Glomerular visceral epithelial cell (primary cell): ENCODE measurements around the gene MBD5.
"Not testable (repeated sequence)": the region's sequence is repeated elsewhere in the genome, so short reads cannot be mapped to it uniquely, and the experiment has no call there.

Experiments
- DNase-seq: peaks from one replicate; pipeline ENCODE4 v3.0.0-alpha.2; 2016; ENCODE audit errors: extremely low spot score

MBD5 gene

DNA sequence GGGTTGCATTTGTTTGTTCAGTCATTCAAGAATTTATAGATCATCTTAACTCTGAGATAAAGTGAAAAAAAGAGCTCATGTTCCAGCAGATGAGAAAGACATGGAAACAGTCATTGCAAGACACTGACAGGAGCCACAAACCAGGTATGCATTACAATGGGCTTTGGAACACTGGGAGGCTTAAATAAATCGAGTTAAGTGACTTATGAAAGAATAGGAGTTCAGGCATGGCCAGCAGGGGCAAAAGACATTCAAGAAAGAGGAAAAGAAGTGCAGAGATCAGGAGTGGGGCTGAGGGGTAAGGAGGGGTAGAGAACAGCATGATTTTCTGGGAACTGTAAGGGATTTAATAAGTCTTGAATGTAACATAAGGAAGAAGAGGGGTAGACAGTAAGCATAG, 502.4 kb downstream of the MBD5 start:
- no peak for DNase-seq

GRCh38 chr2:148524519-148524919, 503.6 kb downstream of the MBD5 start:
- DNase-seq, result no peak

DNA sequence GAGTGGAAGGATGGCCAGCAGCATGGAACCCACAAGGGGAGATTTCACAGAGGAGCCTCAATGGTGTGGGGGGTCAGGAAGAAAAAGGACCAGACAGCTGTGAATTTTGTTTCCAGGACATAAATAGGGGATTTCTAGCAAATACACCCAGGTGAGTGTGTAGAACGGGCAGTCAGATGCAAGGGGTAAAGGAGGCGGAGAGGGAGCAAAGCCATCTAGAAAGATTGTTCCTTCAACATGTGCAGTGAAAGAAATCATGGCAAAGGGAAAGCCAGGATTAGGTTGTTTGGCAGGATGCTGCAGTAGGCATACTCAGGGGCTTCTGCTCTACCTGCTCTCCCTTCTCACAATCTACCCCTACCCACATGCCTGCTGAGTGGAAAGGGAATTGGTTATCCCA, 504.2 kb downstream of the MBD5 start:
- DNase-seq, result no peak

DNA sequence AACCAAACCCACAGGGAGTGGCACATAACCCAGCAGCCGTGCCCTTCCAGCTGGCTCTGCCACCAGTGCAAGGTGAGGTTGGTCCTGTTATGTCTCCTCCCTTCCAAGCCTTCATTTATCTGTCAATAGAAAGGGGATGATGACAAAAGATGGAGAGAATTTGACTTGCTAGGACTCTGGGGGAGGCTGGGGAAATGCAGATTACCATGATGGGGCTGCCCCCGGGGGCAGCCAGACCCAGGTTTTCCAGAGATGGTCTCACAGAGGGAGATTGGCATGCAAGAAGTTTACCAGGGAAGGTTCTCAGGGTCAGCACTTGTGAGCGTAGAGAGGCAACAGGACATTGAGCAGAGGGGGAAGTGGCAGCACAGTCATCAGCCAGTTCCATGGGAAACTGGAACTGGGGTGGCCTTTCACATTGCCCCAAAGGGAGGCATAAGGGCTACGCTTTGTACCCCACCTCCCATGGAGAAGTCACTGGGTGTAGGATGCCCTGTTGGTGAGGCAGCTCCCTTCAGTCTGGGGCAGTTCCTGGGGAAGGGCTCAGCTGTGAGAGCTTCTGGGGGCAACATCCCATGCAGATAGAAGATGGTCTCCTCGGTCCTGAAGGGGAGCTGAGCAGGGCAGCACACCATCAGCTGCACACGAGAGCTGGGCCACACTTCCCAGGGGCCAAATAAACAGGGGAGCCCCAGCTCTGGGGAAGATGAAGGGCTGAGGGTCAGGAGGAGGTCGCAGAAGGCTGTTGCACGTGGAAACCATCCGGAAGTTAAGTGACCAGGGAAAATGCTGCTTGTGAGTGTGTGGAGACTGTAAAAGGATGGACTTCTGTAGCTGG, 505.8 kb downstream of the MBD5 start:
- no peak for DNase-seq

DNA sequence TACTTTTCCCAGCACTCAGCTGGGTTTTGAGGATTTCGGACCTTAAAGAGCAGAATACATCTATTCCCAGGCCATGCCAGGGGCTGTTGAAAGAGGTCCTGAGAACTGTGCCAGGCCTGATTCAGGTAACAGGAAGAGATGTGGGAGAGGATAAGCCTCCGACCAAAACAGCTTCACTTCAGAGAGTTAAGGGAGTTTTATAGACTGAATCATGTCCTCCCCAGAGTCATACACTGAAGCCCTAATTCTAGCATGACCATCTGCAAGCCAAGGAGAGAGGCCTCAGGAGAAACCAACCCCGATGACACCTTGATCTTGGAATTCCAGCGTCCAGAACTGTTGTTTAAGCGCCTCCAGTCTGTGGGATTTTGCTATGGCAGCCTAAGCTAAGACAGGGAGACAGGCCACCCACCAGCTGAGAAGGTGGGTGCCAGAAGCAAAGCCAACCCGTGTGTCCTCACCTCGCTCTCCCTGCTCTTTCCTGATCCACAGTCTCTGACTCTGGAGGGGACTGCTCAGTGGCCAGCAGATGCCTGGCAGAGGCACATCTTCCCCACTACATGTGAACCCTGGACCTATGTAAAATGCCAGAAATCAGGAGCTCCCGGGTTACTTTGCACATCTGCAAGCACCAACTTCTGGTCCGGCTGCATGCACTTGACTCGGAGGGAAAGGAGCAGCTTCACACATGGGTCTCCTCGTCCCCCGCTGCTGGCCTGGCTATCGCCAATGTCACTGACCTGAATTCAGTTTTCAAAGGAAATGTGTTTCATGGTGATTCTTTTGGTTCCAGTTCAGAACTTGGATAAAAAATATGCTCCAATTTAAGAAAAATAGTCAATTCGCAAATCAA, 506.8 kb downstream of the MBD5 start:
- DNase-seq, result no peak

- DNase-seq, result no peak
These were observed 507.6 kb downstream of the MBD5 start for GRCh38 chr2:148528356-148529064.

DNA sequence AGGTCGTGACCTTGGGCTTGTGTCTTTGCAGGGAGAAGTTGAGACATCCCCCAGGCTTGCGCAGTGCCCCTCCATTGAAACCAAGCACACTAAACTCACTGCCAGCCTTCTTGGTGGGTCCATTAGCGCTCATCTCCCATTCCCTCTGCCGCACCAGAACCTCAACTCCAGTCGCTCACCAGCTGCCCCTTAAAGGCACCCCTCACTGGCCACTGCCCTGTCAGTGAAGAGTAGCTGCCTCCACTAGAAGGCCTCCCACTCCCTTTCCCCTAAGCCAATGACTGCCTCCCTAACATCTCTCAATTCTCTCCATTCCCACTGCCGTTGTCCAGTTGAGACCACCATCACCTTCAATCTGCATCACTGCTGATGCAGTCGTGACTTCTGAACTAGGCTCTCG, 508.9 kb downstream of the MBD5 start:
- DNase-seq, result no peak

GRCh38 chr2:148530350-148530749, 509.5 kb downstream of the MBD5 start:
- no peak for DNase-seq

DNA sequence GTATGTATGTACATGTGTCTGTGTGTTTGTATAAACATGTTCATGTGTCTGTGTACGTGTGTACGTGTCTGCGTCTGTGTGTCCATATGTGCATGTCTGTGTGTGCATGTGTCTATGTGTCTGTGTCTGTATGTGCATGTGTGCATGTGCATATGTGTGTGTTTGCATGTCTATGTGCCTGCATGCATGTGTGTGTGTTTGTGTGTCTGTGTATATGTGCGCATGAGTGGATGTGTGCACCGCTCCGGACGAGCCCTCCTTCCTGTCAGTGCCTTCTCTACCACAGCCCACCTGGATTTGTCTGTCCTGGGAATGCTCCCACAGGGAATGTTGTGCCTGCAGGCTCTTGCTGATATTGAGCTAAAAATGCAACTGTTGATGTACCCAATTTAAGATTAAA, 510.3 kb downstream of the MBD5 start:
- no peak for DNase-seq

GRCh38 chr2:148531669-148532428, 511.0 kb downstream of the MBD5 start:
- no peak for DNase-seq

- DNase-seq, result no peak
These were observed 512.1 kb downstream of the MBD5 start for GRCh38 chr2:148533004-148533403.

GRCh38 chr2:148533685-148534084, 512.8 kb downstream of the MBD5 start:
- DNase-seq, result no peak

DNA sequence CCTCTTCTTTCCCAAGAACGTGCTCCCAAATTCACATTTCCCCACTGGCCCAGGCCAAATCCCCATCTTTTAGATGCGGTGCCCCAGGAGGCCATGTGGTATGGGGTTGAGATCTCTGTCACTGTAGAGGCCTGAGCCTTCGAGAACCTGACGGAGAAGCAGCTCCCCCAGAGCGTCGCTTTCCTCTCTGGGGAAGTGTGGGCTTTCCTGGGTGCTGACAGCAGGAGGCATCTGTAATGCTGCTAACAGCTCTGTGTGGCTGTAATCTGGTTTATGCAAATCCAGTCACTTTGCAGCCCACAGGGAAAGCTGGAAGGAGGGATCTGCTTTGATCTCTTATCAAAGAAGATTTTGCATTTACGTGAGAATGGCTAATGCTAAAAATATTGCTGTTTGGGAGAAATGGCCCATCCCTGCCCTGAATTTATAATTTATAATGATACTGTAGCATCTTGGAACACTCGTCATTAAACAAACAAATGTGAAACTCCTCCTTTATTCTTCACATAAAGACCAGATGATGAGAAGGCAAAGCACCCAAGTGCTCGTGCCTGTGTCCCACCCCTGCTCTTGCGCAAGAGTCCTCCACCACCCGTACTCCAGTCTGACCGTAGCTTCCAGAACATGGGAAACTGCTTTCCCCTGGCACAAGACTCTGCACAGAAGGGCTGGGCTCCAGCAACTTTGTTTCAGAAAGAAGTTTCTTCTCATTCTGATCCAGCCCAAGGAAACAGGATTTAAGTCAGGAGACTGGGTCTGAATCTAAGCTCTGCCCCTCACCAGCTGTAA, 513.7 kb downstream of the MBD5 start:
- DNase-seq, result no peak

DNA sequence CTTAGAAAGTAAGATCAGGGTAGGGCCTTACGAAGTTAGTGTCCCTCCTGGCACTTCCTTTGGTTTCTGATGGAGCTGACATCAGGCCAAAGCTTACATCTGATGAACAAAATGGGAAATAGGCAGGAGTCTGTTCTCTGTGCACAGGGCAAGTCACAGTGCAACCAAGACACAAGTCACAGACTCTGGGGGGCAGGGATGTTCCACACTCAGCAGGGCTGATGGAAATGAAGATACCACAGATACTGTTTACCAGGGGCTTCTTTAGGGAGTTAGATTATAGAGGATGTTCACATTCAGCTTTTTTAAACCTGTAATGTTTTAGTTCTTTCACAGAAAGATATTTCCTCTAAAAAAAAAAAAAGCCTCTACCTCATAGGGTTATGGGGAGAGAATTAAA, 517.5 kb downstream of the MBD5 start:
- DNase-seq, result no peak

DNA sequence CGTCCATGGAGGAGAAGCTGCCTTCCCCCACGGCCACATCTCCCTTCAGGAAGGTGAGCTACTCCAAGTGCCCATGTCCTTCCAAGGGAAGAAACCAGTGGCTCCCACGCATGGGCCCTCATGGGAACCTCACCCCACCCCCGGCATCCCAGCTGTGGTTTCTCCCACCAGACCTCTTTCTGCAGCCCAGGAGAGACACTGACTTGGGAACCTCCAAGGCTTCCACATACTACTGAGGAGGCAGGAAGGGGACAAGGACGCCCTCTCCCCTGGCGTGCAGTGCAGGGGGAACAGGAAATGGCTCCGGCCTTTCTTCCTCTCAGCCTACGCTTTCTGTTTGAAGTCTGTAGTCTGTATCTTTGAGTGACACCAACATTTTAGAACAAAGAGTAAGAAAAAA, 519.1 kb downstream of the MBD5 start:
- no peak for DNase-seq

GRCh38 chr2:148541792-148542191, 520.9 kb downstream of the MBD5 start:
- DNase-seq, result no peak

DNA sequence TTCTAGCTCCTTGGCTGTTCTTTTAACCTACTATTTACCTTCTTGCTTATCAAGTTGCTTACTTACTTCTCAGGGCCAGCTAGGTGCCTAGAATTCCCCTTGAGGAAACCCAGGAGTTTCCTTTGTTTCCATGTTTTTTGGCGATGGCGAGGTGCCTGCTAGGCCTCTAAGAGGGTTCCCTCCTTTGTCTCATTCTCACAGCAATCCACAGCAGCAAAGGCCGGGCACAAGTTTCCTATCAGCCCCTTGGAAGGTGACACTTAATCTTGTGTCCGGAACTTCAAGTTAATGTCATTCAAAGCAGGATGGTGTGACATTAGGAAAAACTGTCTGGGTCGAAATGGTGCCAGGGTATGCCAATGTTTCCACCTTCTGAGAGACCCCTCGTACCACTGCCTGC, 521.7 kb downstream of the MBD5 start:
- DNase-seq, result no peak

GRCh38 chr2:148543088-148543540, 522.2 kb downstream of the MBD5 start:
- DNase-seq, result not testable (repeated sequence)

- DNase-seq, result no peak
These were observed 524.7 kb downstream of the MBD5 start for GRCh38 chr2:148545390-148546256.

GRCh38 chr2:148546270-148546669, 525.4 kb downstream of the MBD5 start:
- peak; percentile 19 for DNase-seq
